ENCODE results near the gene ZMAT5.

GRCh38 chr22:29712119-29712518 lies 54.7 kb downstream of the ZMAT5 start:
- TF ChIP-seq, protein P1, sequence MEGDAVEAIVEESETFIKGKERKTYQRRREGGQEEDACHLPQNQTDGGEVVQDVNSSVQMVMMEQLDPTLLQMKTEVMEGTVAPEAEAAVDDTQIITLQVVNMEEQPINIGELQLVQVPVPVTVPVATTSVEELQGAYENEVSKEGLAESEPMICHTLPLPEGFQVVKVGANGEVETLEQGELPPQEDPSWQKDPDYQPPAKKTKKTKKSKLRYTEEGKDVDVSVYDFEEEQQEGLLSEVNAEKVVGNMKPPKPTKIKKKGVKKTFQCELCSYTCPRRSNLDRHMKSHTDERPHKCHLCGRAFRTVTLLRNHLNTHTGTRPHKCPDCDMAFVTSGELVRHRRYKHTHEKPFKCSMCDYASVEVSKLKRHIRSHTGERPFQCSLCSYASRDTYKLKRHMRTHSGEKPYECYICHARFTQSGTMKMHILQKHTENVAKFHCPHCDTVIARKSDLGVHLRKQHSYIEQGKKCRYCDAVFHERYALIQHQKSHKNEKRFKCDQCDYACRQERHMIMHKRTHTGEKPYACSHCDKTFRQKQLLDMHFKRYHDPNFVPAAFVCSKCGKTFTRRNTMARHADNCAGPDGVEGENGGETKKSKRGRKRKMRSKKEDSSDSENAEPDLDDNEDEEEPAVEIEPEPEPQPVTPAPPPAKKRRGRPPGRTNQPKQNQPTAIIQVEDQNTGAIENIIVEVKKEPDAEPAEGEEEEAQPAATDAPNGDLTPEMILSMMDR (IDR thresholded peaks at IDR 0.05) = no peak
- TF ChIP-seq POLR2A (IDR thresholded peaks at IDR 0.05) = no peak

Measured in tibial nerve (tissue), 3 donors.